ENCODE data around the gene ARMC8. TPM values are rescaled to one million over a fixed set of nuclear protein-coding genes. Genes with fewer than 3 reads are reported as not detected.
A peak's percentile ranks its signal among the peaks of the same experiment; 100 is the strongest.

The ARMC8 gene
- total RNA-seq, 2 experiments from 2014 or later = 37.7 to 39.6 TPM

- POLR2A ChIA-PET = no interaction called here
- peak; percentile 49 for DNase-seq
- peaks cover 37% of the 10 kb centered on the region for H3K36me3 Mint-ChIP-seq
- H3K9me3 Mint-ChIP-seq = peaks cover 2% of the 10 kb centered on the region
- peak overlapping the region; percentile 53 for H3K27ac Mint-ChIP-seq
- intact Hi-C loops (cut with micrococcal nuclease) = loop anchor here (2.0 to 5.0 kb wide), 2 partner anchors 39 to 107 kb away; partner anchors contain the start of gene NME9
- no peak overlapping the region for H3K4me3 Mint-ChIP-seq
- peaks cover 16% of the 10 kb centered on the region for H3K4me1 Mint-ChIP-seq (ENCODE audit: low read depth)
- H3K27me3 Mint-ChIP-seq = no peaks in the 10 kb centered on the region
- CTCF ChIA-PET = interaction anchor here (0.8 kb wide), 1 partner anchor 127 kb away, joined by 3 read pairs; no protein-coding TSS in a partner anchor
Measured at GRCh38 chr3:138289701-138290100, 102.6 kb downstream of the ARMC8 start.

- peak; percentile 67 for DNase-seq
- H3K4me1 Mint-ChIP-seq (ENCODE audit: low read depth) = peaks cover 33% of the 10 kb centered on the region
- intact Hi-C loops (cut with micrococcal nuclease) = loop anchor here (1.0 to 2.0 kb wide), 3 partner anchors 33 to 78 kb away; partner anchors contain the start of gene NME9
- ChIA-PET POLR2A (interaction anchor here (1.4 to 1.5 kb wide), 3 partner anchors 13 to 110 kb away, joined by 3 to 8 read pairs (median 6); partner anchors contain the start of gene ARMC8), CTCF (interaction anchor here (1.3 kb wide), 1 partner anchor 32 kb away, joined by 6 read pairs; no protein-coding TSS in a partner anchor)
- peak overlapping the region; percentile 31 for H3K4me3 Mint-ChIP-seq
- peak overlapping the region; percentile 83 for H3K27ac Mint-ChIP-seq
- H3K27me3 Mint-ChIP-seq = no peaks in the 10 kb centered on the region
- H3K36me3 Mint-ChIP-seq = peaks cover 32% of the 10 kb centered on the region
- H3K9me3 Mint-ChIP-seq = no peaks in the 10 kb centered on the region
Measured at GRCh38 chr3:138296639-138297038, 109.5 kb downstream of the ARMC8 start.

GRCh38 chr3:138297059-138297607, 110.0 kb downstream of the ARMC8 start:
- DNase-seq = peak; percentile 55
- peak overlapping the region; percentile 31 for H3K4me3 Mint-ChIP-seq
- peaks cover 30% of the 10 kb centered on the region for H3K36me3 Mint-ChIP-seq
- peaks cover 33% of the 10 kb centered on the region for H3K4me1 Mint-ChIP-seq (ENCODE audit: low read depth)
- ChIA-PET CTCF (interaction anchor here (1.3 kb wide), 1 partner anchor 31 kb away, joined by 6 read pairs; no protein-coding TSS in a partner anchor), POLR2A (interaction anchor here (1.4 to 1.5 kb wide), 2 partner anchors 31 to 110 kb away, joined by 6 to 8 read pairs; partner anchors contain the start of gene ARMC8)
- intact Hi-C loops (cut with micrococcal nuclease) = loop anchor here (1.0 to 2.0 kb wide), 3 partner anchors 32 to 78 kb away; partner anchors contain the start of gene NME9
- H3K27me3 Mint-ChIP-seq = no peaks in the 10 kb centered on the region
- no peaks in the 10 kb centered on the region for H3K9me3 Mint-ChIP-seq
- H3K27ac Mint-ChIP-seq = peak overlapping the region; percentile 83

- intact Hi-C loops (cut with micrococcal nuclease) = loop anchor here (1.0 to 2.0 kb wide), 3 partner anchors 31 to 79 kb away; partner anchors contain the start of gene NME9
- Mint-ChIP-seq H3K9me3 (no peaks in the 10 kb centered on the region), H3K27me3 (no peaks in the 10 kb centered on the region), H3K27ac (peak overlapping the region; percentile 83), H3K36me3 (peaks cover 30% of the 10 kb centered on the region), H3K4me1 (ENCODE audit: low read depth) (peaks cover 33% of the 10 kb centered on the region), H3K4me3 (no peak overlapping the region)
- POLR2A ChIA-PET = interaction anchor here (1.4 kb wide), 1 partner anchor 111 kb away, joined by 8 read pairs; the partner anchor contains the start of gene ARMC8
- CTCF ChIA-PET = interaction anchor here (1.3 kb wide), 1 partner anchor 31 kb away, joined by 6 read pairs; no protein-coding TSS in a partner anchor
- DNase-seq = no peak
Measured at GRCh38 chr3:138297876-138298275, 110.8 kb downstream of the ARMC8 start.

GRCh38 chr3:138300647-138301046, 113.5 kb downstream of the ARMC8 start:
- Mint-ChIP-seq H3K4me3 (no peak overlapping the region), H3K9me3 (no peaks in the 10 kb centered on the region), H3K36me3 (peaks cover 17% of the 10 kb centered on the region), H3K4me1 (ENCODE audit: low read depth) (peaks cover 27% of the 10 kb centered on the region), H3K27me3 (no peaks in the 10 kb centered on the region), H3K27ac (no peak overlapping the region)
- DNase-seq = no peak
- intact Hi-C loops (cut with micrococcal nuclease) = no loop called here
- POLR2A ChIA-PET = no interaction called here
- CTCF ChIA-PET = interaction anchor here (0.7 kb wide), 1 partner anchor 117 kb away, joined by 3 read pairs; no protein-coding TSS in a partner anchor

GRCh38 chr3:138303474-138303873, 116.4 kb downstream of the ARMC8 start:
- Mint-ChIP-seq H3K9me3 (peaks cover 11% of the 10 kb centered on the region), H3K27ac (no peak overlapping the region), H3K4me3 (no peak overlapping the region), H3K36me3 (peaks cover 26% of the 10 kb centered on the region), H3K4me1 (ENCODE audit: low read depth) (peaks cover 4% of the 10 kb centered on the region), H3K27me3 (peaks cover 4% of the 10 kb centered on the region)
- DNase-seq = no peak
- ChIA-PET CTCF (no interaction called here), POLR2A (no interaction called here)
- intact Hi-C loops (cut with micrococcal nuclease) = no loop called here

- no peak for DNase-seq
- no peak overlapping the region for H3K27ac Mint-ChIP-seq
- no peaks in the 10 kb centered on the region for H3K4me1 Mint-ChIP-seq (ENCODE audit: low read depth)
- H3K36me3 Mint-ChIP-seq = peaks cover 23% of the 10 kb centered on the region
- peaks cover 40% of the 10 kb centered on the region for H3K9me3 Mint-ChIP-seq
- intact Hi-C loops (cut with micrococcal nuclease) = no loop called here
- ChIA-PET CTCF (interaction anchor here (1.6 kb wide), 1 partner anchor 38 kb away, joined by 3 read pairs; no protein-coding TSS in a partner anchor), POLR2A (no interaction called here)
- no peak overlapping the region for H3K4me3 Mint-ChIP-seq
- H3K27me3 Mint-ChIP-seq = peaks cover 4% of the 10 kb centered on the region
Measured at GRCh38 chr3:138307899-138308298, 120.8 kb downstream of the ARMC8 start.

GRCh38 chr3:138308783-138309182, 121.7 kb downstream of the ARMC8 start:
- intact Hi-C loops (cut with micrococcal nuclease) = no loop called here
- H3K4me1 Mint-ChIP-seq (ENCODE audit: low read depth) = no peaks in the 10 kb centered on the region
- ChIA-PET POLR2A (interaction anchor here (0.6 kb wide), 2 partner anchors 192 to 627 kb away, joined by 3 read pairs; no protein-coding TSS in a partner anchor), CTCF (interaction anchor here (0.7 kb wide), 1 partner anchor 109 kb away, joined by 3 read pairs; no protein-coding TSS in a partner anchor)
- peaks cover 40% of the 10 kb centered on the region for H3K9me3 Mint-ChIP-seq
- peaks cover 23% of the 10 kb centered on the region for H3K36me3 Mint-ChIP-seq
- no peak overlapping the region for H3K27ac Mint-ChIP-seq
- peaks cover 4% of the 10 kb centered on the region for H3K27me3 Mint-ChIP-seq
- no peak overlapping the region for H3K4me3 Mint-ChIP-seq
- no peak for DNase-seq

GRCh38 chr3:138310494-138310893, 123.4 kb downstream of the ARMC8 start:
- H3K4me3 Mint-ChIP-seq = no peak overlapping the region
- H3K36me3 Mint-ChIP-seq = peaks cover 23% of the 10 kb centered on the region
- H3K27ac Mint-ChIP-seq = no peak overlapping the region
- H3K4me1 Mint-ChIP-seq (ENCODE audit: low read depth) = no peaks in the 10 kb centered on the region
- H3K9me3 Mint-ChIP-seq = peaks cover 40% of the 10 kb centered on the region
- peaks cover 4% of the 10 kb centered on the region for H3K27me3 Mint-ChIP-seq
- intact Hi-C loops (cut with micrococcal nuclease) = no loop called here
- ChIA-PET CTCF (no interaction called here), POLR2A (no interaction called here)
- DNase-seq = no peak

- no peak for DNase-seq
- H3K36me3 Mint-ChIP-seq = peaks cover 3% of the 10 kb centered on the region
- ChIA-PET CTCF (no interaction called here), POLR2A (no interaction called here)
- H3K27me3 Mint-ChIP-seq = no peaks in the 10 kb centered on the region
- no peak overlapping the region for H3K4me3 Mint-ChIP-seq
- intact Hi-C loops (cut with micrococcal nuclease) = no loop called here
- no peak overlapping the region for H3K27ac Mint-ChIP-seq
- H3K4me1 Mint-ChIP-seq (ENCODE audit: low read depth) = no peaks in the 10 kb centered on the region
- H3K9me3 Mint-ChIP-seq = peaks cover 25% of the 10 kb centered on the region
Measured at GRCh38 chr3:138314751-138315150, 127.7 kb downstream of the ARMC8 start.

GRCh38 chr3:138317687-138318086, 130.6 kb downstream of the ARMC8 start:
- no peak overlapping the region for H3K27ac Mint-ChIP-seq
- CTCF ChIA-PET = interaction anchor here (1.4 kb wide), 1 partner anchor 13 kb away, joined by 5 read pairs; no protein-coding TSS in a partner anchor

GRCh38 chr3:138323971-138324370, 136.9 kb downstream of the ARMC8 start:
- ChIA-PET POLR2A (no interaction called here), CTCF (no interaction called here)
- H3K27ac Mint-ChIP-seq = no peak overlapping the region
- no peaks in the 10 kb centered on the region for H3K9me3 Mint-ChIP-seq
- no peak overlapping the region for H3K4me3 Mint-ChIP-seq
- H3K27me3 Mint-ChIP-seq = no peaks in the 10 kb centered on the region
- H3K4me1 Mint-ChIP-seq (ENCODE audit: low read depth) = peaks cover 29% of the 10 kb centered on the region
- no peak for DNase-seq
- H3K36me3 Mint-ChIP-seq = no peaks in the 10 kb centered on the region
- intact Hi-C loops (cut with micrococcal nuclease) = no loop called here

More at GRCh38 chr3:138317687-138318086, 130.6 kb downstream of the ARMC8 start:
- intact Hi-C loops (cut with micrococcal nuclease) = no loop called here
- Mint-ChIP-seq H3K4me1 (ENCODE audit: low read depth) (peaks cover 7% of the 10 kb centered on the region), H3K27me3 (no peaks in the 10 kb centered on the region), H3K4me3 (no peak overlapping the region), H3K9me3 (no peaks in the 10 kb centered on the region), H3K36me3 (no peaks in the 10 kb centered on the region)
- POLR2A ChIA-PET = no interaction called here
- DNase-seq = no peak

Data from activated CD4-positive, alpha-beta memory T cell treated with anti-CD3 and anti-CD28 coated beads for 36 hours (primary cell).